ENCODE data around the gene FADS2.

The FADS2 gene

GRCh38 chr11:61828379-61828628 lies 204 bp downstream of the FADS2 start:
- no peak for DNase-seq

- DNase-seq: no peak
Measured at GRCh38 chr11:61828629-61829407, 718 bp downstream of the FADS2 start.

GRCh38 chr11:61829806-61830205 lies 1.7 kb downstream of the FADS2 start:
- DNase-seq: no peak

GRCh38 chr11:61830237-61831105 lies 2.4 kb downstream of the FADS2 start:
- no peak for DNase-seq

- DNase-seq: no peak
Measured at GRCh38 chr11:61832207-61832606, 4.1 kb downstream of the FADS2 start.

DNA sequence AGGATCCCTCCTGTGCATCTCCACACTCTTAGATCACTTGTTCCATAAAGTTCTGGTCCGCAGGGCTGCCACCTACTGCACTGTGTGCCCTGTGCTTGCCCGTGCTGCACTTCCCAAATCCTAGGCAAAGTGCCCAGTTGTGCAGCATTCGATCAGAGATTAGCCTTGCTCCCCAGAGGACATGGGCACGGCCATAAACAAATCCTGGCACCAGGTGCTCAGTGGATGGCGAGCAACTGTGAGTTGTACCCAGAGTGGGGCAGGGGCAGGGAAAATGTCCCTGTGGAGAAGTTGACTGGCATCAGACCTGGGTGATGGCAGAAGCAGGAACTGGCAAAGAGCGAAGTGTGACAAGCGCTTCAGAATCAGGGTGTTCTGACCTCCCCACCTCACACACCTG lies 4.7 kb downstream of the FADS2 start:
- DNase-seq: peak; percentile 12

DNA sequence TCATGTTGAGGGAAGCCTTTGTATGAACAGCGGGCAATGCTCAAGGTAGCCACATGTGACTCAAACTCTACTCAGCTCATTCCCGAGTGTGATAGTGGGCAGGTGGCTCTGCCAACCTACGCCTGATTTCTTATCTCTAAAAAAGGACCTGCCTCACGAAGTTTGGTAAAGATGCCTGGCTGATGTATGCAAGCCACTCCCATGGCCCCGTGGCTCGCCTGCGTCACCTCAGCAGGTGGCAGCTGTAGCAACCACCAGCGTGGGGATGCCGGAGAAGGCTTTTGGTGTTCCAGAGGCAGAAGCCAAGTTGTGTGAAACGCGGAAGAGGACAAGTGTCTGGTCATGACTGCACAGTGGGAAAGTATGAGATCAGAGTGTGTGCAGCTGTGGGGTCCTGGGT lies 5.4 kb downstream of the FADS2 start:
- DNase-seq: no peak

- DNase-seq: no peak
Measured at GRCh38 chr11:61833926-61834277, 5.8 kb downstream of the FADS2 start.

DNA sequence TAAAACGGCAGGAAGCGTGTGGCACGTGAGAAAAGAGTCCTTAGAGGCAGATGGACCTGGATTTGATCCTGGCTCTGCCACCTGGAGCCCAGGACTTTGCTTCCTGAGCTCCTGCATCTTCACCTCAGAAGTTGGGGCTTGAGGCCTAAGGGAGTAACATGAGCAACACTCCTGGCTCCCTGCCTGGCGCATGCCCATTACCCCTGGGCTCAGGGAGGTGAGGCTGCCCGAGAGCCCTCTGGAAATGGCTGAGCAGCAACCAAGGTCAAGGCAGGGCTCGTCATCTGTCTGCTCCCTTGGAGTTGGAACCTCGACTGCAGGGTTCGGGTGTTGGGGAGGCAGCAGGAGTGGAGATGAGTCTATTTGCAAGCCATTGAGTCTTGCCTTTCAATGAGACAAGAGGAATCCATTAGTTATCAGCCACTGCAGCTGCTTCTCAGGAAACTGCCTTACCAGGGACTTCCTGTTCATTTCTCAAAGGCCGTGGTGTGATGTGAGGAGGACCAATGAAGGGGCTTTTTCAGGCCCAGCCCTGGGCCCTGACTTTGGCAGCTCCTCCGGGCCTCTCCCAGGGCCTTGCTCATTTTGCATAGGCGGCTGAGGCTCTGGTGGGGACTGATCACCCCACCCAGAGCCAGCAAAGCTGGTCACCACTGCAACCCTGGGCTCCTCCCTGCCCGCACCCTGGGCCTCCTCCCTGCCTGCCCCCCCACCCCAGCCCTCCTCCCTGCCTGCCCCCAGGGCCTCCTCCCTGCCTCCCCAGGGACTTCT lies 6.4 kb downstream of the FADS2 start:
- DNase-seq: peak; percentile 66

DNA sequence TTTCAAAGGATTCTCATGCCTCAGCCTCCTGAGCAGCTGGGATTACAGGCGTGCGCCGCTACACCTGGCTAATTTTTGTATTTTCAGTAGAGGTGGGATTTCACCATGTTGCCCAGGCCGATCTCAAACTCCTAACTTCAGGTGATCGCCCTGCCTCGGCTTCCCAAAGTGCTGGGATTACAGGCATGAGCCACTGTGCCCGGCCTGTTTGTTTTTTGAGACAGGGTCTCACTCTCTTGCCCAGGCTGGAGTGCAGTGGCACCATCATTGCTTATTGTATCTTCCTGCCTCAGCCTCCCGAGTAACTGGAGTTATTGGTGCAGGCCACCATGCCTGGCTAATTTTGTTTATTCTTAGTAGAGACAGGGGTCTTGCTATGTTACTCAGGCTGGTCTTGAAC lies 8.1 kb downstream of the FADS2 start:
- no peak for DNase-seq

GRCh38 chr11:61837411-61838005 lies 9.4 kb downstream of the FADS2 start:
- no peak for DNase-seq

GRCh38 chr11:61838501-61838900 lies 10.4 kb downstream of the FADS2 start:
- no peak for DNase-seq

DNA sequence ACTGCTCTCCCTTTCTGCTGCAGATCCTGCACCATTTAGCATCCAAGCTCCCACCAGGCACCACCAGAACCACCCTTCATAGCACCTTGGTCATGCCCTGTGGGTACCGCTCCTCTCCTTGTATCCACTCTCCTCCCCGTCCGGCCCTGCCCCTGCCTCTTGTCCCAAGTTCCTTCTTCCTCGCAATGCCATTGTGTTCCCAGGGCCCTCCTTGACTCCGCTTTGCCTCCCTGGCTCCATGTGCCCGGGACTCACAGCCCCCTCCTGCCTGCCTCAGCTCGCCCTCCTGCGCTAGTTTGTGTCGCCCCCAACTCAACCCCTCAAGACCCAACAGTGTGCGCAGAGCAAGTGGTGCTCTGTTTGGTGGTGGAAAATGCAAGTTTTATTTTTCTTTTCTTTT lies 10.8 kb downstream of the FADS2 start:
- no peak for DNase-seq

DNA sequence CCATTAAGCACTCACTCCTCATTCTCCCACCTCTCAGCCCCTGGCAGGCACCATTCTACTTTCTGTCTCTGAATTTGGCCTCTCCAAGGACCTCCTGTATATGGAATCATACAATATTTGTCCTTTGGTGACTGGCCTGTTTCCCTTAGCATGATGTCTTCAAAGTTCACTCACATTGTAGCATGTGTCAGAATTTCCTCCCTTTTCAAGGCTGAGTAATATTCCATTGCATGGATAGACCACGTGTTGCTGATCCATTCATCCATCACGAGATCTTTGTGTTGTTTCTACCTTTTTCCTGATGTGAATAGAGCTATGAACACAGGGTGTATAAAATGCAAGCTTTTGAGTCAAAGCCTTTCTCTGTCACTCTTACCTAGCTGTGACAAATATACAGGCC lies 11.6 kb downstream of the FADS2 start:
- DNase-seq: no peak

DNA sequence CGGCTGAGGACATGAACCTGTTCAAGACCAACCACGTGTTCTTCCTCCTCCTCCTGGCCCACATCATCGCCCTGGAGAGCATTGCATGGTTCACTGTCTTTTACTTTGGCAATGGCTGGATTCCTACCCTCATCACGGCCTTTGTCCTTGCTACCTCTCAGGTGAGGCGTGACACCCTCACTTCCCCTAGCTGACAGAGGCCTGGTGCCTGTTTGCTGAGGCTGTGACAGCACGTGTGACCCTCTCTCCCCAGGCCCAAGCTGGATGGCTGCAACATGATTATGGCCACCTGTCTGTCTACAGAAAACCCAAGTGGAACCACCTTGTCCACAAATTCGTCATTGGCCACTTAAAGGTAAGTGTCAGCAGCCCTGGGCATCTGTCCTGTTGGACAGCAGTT lies 12.3 kb downstream of the FADS2 start:
- DNase-seq: no peak

DNA sequence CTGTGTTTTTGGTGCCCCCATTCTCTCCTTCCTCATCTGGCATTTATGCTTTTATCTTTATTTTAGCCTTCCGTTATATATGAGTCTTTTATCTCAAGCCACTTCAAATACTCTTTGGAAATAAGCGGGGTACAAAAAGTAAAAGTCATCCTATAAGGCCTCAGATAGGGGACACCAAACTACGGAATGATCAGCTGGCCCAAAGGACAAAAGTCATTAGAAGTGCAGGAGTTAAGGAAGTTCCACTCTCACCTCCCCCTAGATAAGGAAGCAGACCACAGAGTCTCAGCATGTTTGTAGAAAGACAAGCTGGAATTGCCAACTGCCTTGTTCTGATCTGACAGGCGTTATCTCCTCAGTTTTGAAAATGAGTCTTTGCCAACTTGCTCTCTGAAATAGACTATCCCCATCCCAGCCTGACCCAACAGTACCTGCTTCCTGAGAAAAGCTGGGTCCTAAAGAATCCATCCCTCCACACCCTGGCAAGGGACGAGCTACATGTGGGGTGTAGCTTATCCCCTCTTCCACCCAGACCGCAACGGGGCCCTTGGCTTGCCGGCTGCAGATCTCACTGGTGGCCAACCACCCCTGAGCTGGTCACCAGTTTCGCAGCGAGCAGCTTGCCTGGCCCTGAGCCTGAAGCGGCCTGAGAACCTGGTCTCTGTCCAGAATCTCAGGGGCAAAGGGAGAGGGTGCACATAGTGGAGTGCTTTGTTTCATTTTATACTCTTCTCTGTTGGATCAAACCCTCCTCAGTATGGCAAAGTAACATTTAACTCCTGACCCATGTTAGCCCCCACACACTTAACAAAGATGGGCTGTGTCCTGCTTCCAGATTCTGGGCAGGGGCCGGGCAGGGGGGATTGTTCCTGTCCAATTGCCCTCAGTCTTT lies 13.8 kb downstream of the FADS2 start:
- DNase-seq: no peak

- DNase-seq: no peak
Measured at GRCh38 chr11:61842528-61842820, 14.4 kb downstream of the FADS2 start.

GRCh38 chr11:61844909-61845565 lies 16.9 kb downstream of the FADS2 start:
- DNase-seq: no peak

DNA sequence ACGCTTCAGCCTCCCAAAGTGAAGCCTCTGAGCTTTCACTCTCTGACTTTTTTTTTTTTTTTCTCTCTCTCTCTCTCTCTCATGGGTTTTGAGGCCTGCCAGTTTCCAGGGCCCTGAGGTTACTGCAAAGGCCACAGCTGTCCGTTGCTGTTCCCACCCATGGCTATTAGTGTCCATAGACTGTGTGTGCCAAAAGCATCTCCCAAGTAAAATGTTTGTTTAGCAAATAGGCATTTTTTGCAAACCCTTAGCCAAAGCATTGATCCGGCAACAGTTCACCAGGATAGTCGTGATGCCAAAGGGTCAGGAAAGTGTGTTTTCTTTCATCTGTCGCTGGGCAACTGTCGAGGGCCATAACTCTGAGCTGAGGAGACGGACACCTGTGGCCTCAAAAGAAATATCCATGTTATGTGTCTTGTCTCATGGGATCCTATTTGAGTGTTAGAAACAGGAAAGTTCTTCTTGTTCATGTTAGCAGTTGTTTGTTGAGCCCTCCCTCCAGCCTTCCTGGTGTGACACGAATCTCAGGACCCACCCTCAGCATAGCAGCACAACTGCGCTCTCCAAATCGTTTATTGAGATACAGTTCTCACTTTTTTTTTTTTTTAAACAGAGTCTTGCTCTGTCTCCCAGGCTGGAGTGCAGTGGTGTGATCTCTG lies 18.4 kb downstream of the FADS2 start:
- DNase-seq: no peak

DNA sequence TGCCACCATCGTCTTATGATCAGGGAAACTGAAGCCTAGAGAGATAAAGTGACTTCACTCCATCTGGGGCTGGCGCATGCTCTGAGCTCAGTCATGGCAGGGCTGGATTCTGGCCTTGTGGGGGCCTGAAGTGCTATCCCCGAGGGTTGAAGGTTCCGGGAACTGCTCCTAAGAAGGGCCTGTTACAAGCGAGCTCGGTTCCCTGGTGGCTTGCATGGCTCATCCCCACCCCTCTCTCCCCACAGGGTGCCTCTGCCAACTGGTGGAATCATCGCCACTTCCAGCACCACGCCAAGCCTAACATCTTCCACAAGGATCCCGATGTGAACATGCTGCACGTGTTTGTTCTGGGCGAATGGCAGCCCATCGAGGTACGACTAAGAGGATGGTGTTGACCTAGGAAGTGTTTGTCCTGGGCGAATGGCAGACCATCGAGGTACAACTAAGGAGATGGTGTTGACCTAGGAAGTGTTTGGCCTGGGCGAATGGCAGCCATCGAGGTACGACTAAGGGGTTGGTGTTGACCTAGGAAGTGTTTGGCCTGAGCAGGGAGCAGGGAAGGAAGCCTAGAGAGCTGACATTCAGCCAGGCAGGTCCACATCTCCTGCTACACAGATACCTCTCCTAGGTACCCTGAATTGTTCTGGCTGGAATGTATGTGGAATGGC lies 19.9 kb downstream of the FADS2 start:
- DNase-seq: no peak

DNA sequence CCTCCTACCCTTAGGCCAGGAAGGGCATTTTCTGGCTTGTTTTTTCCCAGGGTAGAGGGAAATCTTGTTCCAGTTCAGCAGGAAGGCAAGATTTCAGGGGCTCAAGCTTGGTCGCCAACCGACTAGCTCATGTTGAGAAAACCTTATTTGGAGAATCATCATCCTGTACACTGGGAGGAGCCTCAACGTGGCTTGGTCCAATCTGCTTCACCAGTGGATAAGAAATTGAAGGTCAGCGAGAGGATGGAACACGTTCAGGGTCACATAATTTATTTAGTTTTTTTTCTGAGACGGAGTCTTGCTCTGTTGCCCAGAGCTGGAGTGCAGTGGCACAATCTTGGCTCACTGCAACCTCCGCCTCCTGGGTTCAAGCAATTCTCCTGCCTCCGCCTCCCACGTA lies 20.5 kb downstream of the FADS2 start:
- DNase-seq: no peak
